HepG2 (cell line): ENCODE measurements around the gene CTDSP1. TPM values are rescaled to one million over a fixed set of nuclear protein-coding genes. Genes with fewer than 3 reads are reported as not detected.

ENCODE experiments used
- DPF2 ChIP-seq: sonication (generic); formaldehyde crosslinking; IDR thresholded peaks from 2 replicates; pipeline ENCODE4 v1.4.0; 2020; ENCODE audit warnings: mild to moderate bottlenecking, low read depth, missing genetic modification reagents, borderline replicate concordance
- ELF1 ChIP-seq: sonication (generic); formaldehyde crosslinking; IDR thresholded peaks from 2 replicates; pipeline ENCODE4 v1.4.0; 2020; ENCODE audit warnings: missing genetic modification reagents
- EZH2 ChIP-seq: conservative IDR thresholded peaks from 2 replicates; pipeline ENCODE4 v1.6.1; 2012; ENCODE audit warnings: mild to moderate bottlenecking, low read depth, low read length, moderate library complexity
- GABPA ChIP-seq, 2 experiments: IDR thresholded peaks; 2 replicates each; pipeline ENCODE4 v1.6.1; 2011 to 2016; ENCODE audit warnings: low read depth in 2 of 2, low read length in 1 of 2, missing biosample characterization in 1 of 2, missing genetic modification characterization in 1 of 2
- IRF2 ChIP-seq: IDR thresholded peaks from 2 replicates; pipeline ENCODE4 v1.6.1; 2018; ENCODE audit warnings: missing genetic modification reagents, missing compliant biosample characterization
- MIXL1 ChIP-seq: IDR thresholded peaks from 2 replicates; pipeline ENCODE4 v1.6.1; 2016
- MTA3 ChIP-seq: sonication (generic); formaldehyde crosslinking; IDR thresholded peaks from 2 replicates; pipeline ENCODE4 v1.4.0; 2020; ENCODE audit warnings: missing genetic modification reagents
- MXD4 ChIP-seq: IDR thresholded peaks from 2 replicates; pipeline ENCODE4 v1.6.1; 2016; ENCODE audit warnings: mild to moderate bottlenecking, missing biosample characterization, missing genetic modification reagents
- NFE2 ChIP-seq: sonication (generic); formaldehyde crosslinking; IDR thresholded peaks from 2 replicates; pipeline ENCODE4 v1.4.0; 2020; ENCODE audit warnings: missing genetic modification reagents
- NFRKB ChIP-seq: fragments of 450-650 bp; IDR thresholded peaks from 2 replicates; pipeline ENCODE4 v1.6.1; 2017
- NR2F1 ChIP-seq, 2 experiments: fragments of 450-650 bp in 1 of 2; formaldehyde crosslinking in 1 of 2; IDR thresholded peaks; 2 replicates each; pipeline versions ENCODE4 v1.5.0 to v1.6.1; 2016 to 2020; ENCODE audit warnings: mild to moderate bottlenecking in 1 of 2, missing compliant biosample characterization in 1 of 2, missing genetic modification reagents in 1 of 2, moderate library complexity in 1 of 2
- SRSF1 ChIP-seq: fragments of 200-400 bp; formaldehyde crosslinking; optimal IDR thresholded peaks from 2 replicates; pipeline ENCODE3; 2017; ENCODE audit warnings: mild to moderate bottlenecking, low read depth, low read length, moderate library complexity
- TCF12 ChIP-seq, 2 experiments: fragments of 450-650 bp in 1 of 2; sonication (generic) in 1 of 2; formaldehyde crosslinking in 1 of 2; IDR thresholded peaks; 2 replicates each; pipeline versions ENCODE4 v1.6.1 to v1.8.0; 2017 to 2022; ENCODE audit warnings: antibody characterized with exemption in 1 of 2, mild to moderate bottlenecking in 1 of 2, missing genetic modification reagents in 1 of 2, moderate library complexity in 1 of 2
- U2AF1 ChIP-seq: fragments of 200-400 bp; formaldehyde crosslinking; optimal IDR thresholded peaks from 2 replicates; pipeline ENCODE3; 2017; ENCODE audit warnings: mild to moderate bottlenecking, low read depth, low read length
- ZFP36L1 ChIP-seq: sonication (generic); formaldehyde crosslinking; IDR thresholded peaks from 2 replicates; pipeline ENCODE4 v1.8.0; 2022; ENCODE audit warnings: mild to moderate bottlenecking, missing genetic modification reagents, moderate library complexity
- ZNF34 ChIP-seq: sonication (generic); formaldehyde crosslinking; IDR thresholded peaks from 2 replicates; pipeline ENCODE4 v1.4.0; 2020; ENCODE audit warnings: mild to moderate bottlenecking, missing genetic modification reagents, borderline replicate concordance
- ZNF441 ChIP-seq: sonication (generic); formaldehyde crosslinking; IDR thresholded peaks from 2 replicates; pipeline ENCODE4 v1.7.0; 2021; ENCODE audit warnings: missing genetic modification reagents, borderline replicate concordance
- ZNF570 ChIP-seq: sonication (generic); formaldehyde crosslinking; IDR thresholded peaks from 2 replicates; pipeline ENCODE4 v1.4.0; 2020; ENCODE audit warnings: mild to moderate bottlenecking, missing genetic modification reagents, borderline replicate concordance
- ZNF746 ChIP-seq: sonication (generic); formaldehyde crosslinking; IDR thresholded peaks from 2 replicates; pipeline ENCODE4 v1.8.0; 2022; ENCODE audit warnings: mild to moderate bottlenecking, missing genetic modification reagents
- ZSCAN20 ChIP-seq: sonication (generic); formaldehyde crosslinking; IDR thresholded peaks from 2 replicates; pipeline ENCODE4 v1.4.0; 2020; ENCODE audit warnings: missing genetic modification reagents, mild to moderate bottlenecking, borderline replicate concordance
- polyA plus RNA-seq, 8 experiments: library from polyadenylated mRNA; depleted of rRNA in 3 of 8; stranded (reverse) in 7 of 8; unstranded in 1 of 8; fragments of >200 nt; fragmentation: Illumina TruSeq in 4 of 8; extraction: Trizol in 4 of 8; gene quantifications; 2 replicates each; pipeline versions ENCODE4 v1.2.1 to v1.2.3, GENCODE V29; 2011 to 2016; ENCODE audit warnings: low read depth in 4 of 8, missing spikeins in 1 of 8, mixed read lengths in 1 of 8; ENCODE audit not compliant: insufficient read depth in 1 of 8
- total RNA-seq, 5 experiments: library from RNA; depleted of rRNA; stranded (reverse); fragments of >200 nt; fragmentation: Illumina TruSeq; extraction: Trizol; gene quantifications; 2 replicates each; pipeline ENCODE4 v1.2.3, GENCODE V29; 2016; ENCODE audit warnings: low read depth in 1 of 5
- TF ChIP-seq, protein P1 (sequence below): sonication (generic); formaldehyde crosslinking; IDR thresholded peaks from 2 replicates; pipeline ENCODE4 v1.5.1; 2020; ENCODE audit warnings: missing genetic modification reagents, mild to moderate bottlenecking, borderline replicate concordance
- TF ChIP-seq, protein P2 (sequence below): sonication (generic); formaldehyde crosslinking; IDR thresholded peaks from 2 replicates; pipeline ENCODE4 v1.4.0; 2020; ENCODE audit warnings: missing genetic modification reagents; ENCODE audit errors: not compliant biosample characterization
- TF ChIP-seq, protein P3 (sequence below): sonication (generic); formaldehyde crosslinking; IDR thresholded peaks from 2 replicates; pipeline ENCODE4 v1.4.0; 2020; ENCODE audit warnings: missing genetic modification reagents
- TF ChIP-seq, protein P4 (sequence below): sonication (generic); formaldehyde crosslinking; IDR thresholded peaks from 2 replicates; pipeline ENCODE4 v1.4.0; 2020; ENCODE audit warnings: missing genetic modification reagents

CTDSP1 gene
- total and polyA plus RNA-seq, 2 of the 13 experiments (the other 11 are each of a cell fraction or from before 2014, with no cell fraction given) = 91.0 to 268 TPM

DNA sequence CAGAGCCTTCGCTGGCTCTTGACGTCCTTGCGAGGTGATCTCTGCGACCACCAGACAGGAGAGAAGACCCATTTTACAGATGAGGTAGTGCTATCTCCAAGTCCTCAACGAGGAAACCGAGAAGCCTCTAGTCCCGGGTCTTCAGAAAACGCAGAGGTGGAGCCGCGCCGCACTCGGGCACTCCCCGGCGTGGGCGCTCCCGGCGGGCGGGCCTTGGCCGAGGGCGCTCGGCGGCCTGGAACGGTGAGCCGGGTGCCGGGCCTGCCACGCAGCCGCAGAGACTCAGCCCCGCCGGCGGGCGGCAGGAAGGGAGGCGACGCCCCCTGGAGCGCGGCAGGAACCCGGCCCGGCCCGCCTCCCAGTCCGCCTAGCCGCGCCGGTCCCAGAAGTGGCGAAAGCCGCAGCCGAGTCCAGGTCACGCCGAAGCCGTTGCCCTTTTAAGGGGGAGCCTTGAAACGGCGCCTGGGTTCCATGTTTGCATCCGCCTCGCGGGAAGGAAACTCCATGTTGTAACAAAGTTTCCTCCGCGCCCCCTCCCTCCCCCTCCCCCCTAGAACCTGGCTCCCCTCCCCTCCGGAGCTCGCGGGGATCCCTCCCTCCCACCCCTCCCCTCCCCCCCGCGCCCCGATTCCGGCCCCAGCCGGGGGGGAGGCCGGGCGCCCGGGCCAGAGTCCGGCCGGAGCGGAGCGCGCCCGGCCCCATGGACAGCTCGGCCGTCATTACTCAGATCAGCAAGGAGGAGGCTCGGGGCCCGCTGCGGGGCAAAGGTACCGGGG, at the start of gene CTDSP1 (continued):
- TF ChIP-seq U2AF1 (peak; percentile 6), ZNF34 (CRISPR knock-in tag) (peak; percentile 55; the same call in 1 of the 2 replicates), ZSCAN20 (peak; percentile 89; the same call in 1 of the 2 replicates), MIXL1 (CRISPR knock-in tag) (peak; percentile 62; the same call in 1 of the 2 replicates), ZFP36L1 (peak; percentile 78; the same call in 1 of the 2 replicates), ZNF570 (no peak), MXD4 (CRISPR knock-in tag) (no peak), ZNF441 (CRISPR knock-in tag) (peak; percentile 85; the same call in 1 of the 2 replicates), TCF12 (IDR thresholded peaks at IDR 0.05) (no peak), TCF12 (CRISPR knock-in tag; IDR thresholded peaks at IDR 0.05) (peak; percentile 7; the same call in 1 of the 2 replicates), GABPA (IDR thresholded peaks at IDR 0.05; ENCODE audit: low read depth, low read length) (no peak), GABPA (CRISPR knock-in tag; IDR thresholded peaks at IDR 0.05; ENCODE audit: low read depth) (no peak; the same call in 1 of the 2 replicates), SRSF1 (peak; percentile 8), ZNF746 (CRISPR knock-in tag) (peak; percentile 94), EZH2 (no peak), IRF2 (peak; percentile 62; the same call in 1 of the 2 replicates), NR2F1 (CRISPR knock-in tag; IDR thresholded peaks at IDR 0.05) (peak in 1 of 2 experiments; percentile 53; a peak in 1 of 4 replicates), MTA3 (CRISPR knock-in tag) (no peak), NFE2 (CRISPR knock-in tag) (no peak), NFRKB (no peak), DPF2 (CRISPR knock-in tag) (no peak), ELF1 (CRISPR knock-in tag) (peak; percentile 37; the same call in 1 of the 2 replicates)
- TF ChIP-seq, protein P1, sequence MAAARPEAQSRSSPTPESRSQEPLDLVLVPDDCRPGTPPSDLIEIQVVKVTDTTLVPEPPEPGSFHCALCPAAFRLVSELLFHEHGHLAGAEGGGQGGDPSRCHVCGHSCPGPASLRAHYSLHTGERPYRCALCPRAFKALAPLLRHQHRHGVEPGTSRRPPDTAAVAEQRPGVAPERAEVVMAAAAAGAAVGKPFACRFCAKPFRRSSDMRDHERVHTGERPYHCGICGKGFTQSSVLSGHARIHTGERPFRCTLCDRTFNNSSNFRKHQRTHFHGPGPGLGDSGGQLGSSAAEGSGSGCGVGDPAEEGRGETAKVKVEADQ = peak; percentile 83; the same call in 1 of the 2 replicates
- TF ChIP-seq, protein P2, sequence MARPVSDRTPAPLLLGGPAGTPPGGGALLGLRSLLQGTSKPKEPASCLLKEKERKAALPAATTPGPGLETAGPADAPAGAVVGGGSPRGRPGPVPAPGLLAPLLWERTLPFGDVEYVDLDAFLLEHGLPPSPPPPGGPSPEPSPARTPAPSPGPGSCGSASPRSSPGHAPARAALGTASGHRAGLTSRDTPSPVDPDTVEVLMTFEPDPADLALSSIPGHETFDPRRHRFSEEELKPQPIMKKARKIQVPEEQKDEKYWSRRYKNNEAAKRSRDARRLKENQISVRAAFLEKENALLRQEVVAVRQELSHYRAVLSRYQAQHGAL (CRISPR knock-in tag) = peak; percentile 41
- TF ChIP-seq, protein P3, sequence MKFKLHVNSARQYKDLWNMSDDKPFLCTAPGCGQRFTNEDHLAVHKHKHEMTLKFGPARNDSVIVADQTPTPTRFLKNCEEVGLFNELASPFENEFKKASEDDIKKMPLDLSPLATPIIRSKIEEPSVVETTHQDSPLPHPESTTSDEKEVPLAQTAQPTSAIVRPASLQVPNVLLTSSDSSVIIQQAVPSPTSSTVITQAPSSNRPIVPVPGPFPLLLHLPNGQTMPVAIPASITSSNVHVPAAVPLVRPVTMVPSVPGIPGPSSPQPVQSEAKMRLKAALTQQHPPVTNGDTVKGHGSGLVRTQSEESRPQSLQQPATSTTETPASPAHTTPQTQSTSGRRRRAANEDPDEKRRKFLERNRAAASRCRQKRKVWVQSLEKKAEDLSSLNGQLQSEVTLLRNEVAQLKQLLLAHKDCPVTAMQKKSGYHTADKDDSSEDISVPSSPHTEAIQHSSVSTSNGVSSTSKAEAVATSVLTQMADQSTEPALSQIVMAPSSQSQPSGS (CRISPR knock-in tag) = peak; percentile 68
- TF ChIP-seq, protein P4, sequence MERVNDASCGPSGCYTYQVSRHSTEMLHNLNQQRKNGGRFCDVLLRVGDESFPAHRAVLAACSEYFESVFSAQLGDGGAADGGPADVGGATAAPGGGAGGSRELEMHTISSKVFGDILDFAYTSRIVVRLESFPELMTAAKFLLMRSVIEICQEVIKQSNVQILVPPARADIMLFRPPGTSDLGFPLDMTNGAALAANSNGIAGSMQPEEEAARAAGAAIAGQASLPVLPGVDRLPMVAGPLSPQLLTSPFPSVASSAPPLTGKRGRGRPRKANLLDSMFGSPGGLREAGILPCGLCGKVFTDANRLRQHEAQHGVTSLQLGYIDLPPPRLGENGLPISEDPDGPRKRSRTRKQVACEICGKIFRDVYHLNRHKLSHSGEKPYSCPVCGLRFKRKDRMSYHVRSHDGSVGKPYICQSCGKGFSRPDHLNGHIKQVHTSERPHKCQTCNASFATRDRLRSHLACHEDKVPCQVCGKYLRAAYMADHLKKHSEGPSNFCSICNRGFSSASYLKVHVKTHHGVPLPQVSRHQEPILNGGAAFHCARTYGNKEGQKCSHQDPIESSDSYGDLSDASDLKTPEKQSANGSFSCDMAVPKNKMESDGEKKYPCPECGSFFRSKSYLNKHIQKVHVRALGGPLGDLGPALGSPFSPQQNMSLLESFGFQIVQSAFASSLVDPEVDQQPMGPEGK (CRISPR knock-in tag) = peak; percentile 92
